BE2C (cell line): ENCODE measurements around the gene CASZ1.

ENCODE experiments used
- DNase-seq: peaks from one replicate; pipeline ENCODE4 v3.0.0-alpha.2; 2020
- H3K27me3 ChIP-seq: fragments of 250-450 bp; sonication (Bioruptor Pico); 2 replicates; pipeline ENCODE4 v1.5.1; 2020; ENCODE audit warnings: mild to moderate bottlenecking
- H3K36me3 ChIP-seq: fragments of 250-450 bp; sonication (Bioruptor Pico); 2 replicates; pipeline ENCODE4 v1.5.1; 2020; ENCODE audit warnings: mild to moderate bottlenecking
- H3K4me1 ChIP-seq: fragments of 250-450 bp; sonication (Bioruptor Pico); 2 replicates; pipeline ENCODE4 v1.5.1; 2020
- H3K4me3 ChIP-seq: 2 replicates; pipeline ENCODE4 v1.5.1; 2011; ENCODE audit warnings: low read depth, low read length
- H3K9me3 ChIP-seq: fragments of 250-450 bp; sonication (Bioruptor Pico); 2 replicates; pipeline ENCODE4 v1.5.1; 2020
- TF ChIP-seq, protein P1 (sequence below): IDR thresholded peaks from 2 replicates; pipeline ENCODE4 v1.5.1; 2012; ENCODE audit warnings: mild to moderate bottlenecking, low read depth, low read length

CASZ1 gene

DNA sequence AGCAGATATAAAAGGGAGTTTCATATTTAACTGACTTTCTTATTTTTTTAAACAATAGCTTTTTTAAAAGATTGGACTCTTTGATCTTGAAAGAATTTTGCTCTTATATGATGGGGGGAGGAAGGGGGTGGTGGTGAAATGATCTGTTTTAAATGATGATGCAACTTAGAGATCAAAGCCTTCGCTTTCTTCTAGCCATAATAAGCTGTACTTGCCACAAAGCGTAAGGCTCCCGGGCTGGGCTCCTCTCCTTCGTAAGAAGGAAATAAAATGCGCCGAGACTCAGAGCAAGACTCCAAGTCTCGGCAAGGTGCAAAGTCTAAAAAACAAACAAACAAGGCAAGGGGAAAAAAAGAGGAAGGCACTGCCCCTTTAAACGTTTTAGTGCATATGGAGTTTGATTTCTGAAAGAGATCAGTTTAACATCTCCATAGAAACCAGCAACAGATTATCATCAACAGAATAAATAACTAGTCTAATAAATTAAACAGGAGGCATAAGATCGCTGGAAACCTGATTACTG is 3.3 kb downstream of the CASZ1 start:
- Histone ChIP-seq H3K36me3 (no peaks in the 10 kb centered on the region), H3K4me3 (peak overlapping the region; percentile 67), H3K27me3 (no peaks in the 10 kb centered on the region), H3K4me1 (peaks cover 9% of the 10 kb centered on the region), H3K9me3 (no peaks in the 10 kb centered on the region)
- no peak for DNase-seq
- TF ChIP-seq, protein P1, sequence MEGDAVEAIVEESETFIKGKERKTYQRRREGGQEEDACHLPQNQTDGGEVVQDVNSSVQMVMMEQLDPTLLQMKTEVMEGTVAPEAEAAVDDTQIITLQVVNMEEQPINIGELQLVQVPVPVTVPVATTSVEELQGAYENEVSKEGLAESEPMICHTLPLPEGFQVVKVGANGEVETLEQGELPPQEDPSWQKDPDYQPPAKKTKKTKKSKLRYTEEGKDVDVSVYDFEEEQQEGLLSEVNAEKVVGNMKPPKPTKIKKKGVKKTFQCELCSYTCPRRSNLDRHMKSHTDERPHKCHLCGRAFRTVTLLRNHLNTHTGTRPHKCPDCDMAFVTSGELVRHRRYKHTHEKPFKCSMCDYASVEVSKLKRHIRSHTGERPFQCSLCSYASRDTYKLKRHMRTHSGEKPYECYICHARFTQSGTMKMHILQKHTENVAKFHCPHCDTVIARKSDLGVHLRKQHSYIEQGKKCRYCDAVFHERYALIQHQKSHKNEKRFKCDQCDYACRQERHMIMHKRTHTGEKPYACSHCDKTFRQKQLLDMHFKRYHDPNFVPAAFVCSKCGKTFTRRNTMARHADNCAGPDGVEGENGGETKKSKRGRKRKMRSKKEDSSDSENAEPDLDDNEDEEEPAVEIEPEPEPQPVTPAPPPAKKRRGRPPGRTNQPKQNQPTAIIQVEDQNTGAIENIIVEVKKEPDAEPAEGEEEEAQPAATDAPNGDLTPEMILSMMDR, result no peak

DNA sequence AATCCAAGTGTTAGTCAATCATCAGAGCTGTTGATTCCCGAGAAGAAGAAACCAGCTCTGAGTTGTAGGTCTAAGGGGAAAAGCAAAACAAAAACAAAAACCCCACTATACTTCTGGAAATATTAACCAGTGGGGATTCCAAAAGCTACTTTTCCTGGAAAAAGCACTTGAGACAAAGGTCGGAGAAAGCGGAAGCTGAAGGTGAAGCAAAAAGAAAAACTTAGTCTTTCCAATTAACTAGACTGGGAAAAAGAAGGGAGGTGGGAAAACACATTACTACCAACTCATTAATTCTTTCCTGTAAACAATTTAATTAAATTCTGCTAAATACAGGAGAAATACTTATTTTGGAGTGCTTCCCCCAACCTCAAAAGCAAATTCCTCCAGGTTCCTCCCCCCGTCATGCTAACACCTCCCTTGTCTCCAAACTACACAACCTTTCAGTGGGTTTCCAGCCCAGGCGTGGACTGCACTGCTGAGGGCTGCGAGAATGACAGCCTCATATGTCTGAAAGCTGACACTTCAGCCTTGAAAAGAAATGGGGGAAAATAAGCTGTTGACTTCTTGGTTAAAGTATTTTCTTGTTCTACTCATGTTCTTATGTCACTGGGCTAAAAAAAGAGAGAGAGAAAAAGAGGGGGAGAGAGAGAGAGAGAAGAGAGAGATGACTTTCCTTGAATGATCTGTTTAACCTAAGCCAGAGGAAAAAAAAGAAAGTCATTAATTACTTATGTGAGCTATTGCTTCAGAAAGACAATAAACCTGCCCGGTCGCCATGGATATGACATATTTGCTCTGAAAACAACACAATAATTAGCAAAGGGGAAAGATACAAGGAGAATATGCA is 5.1 kb downstream of the CASZ1 start:
- no peak for DNase-seq
- Histone ChIP-seq H3K4me1 (peaks cover 9% of the 10 kb centered on the region), H3K4me3 (no peak overlapping the region), H3K36me3 (no peaks in the 10 kb centered on the region), H3K27me3 (no peaks in the 10 kb centered on the region), H3K9me3 (no peaks in the 10 kb centered on the region)
- TF ChIP-seq, protein P1, result no peak

DNA sequence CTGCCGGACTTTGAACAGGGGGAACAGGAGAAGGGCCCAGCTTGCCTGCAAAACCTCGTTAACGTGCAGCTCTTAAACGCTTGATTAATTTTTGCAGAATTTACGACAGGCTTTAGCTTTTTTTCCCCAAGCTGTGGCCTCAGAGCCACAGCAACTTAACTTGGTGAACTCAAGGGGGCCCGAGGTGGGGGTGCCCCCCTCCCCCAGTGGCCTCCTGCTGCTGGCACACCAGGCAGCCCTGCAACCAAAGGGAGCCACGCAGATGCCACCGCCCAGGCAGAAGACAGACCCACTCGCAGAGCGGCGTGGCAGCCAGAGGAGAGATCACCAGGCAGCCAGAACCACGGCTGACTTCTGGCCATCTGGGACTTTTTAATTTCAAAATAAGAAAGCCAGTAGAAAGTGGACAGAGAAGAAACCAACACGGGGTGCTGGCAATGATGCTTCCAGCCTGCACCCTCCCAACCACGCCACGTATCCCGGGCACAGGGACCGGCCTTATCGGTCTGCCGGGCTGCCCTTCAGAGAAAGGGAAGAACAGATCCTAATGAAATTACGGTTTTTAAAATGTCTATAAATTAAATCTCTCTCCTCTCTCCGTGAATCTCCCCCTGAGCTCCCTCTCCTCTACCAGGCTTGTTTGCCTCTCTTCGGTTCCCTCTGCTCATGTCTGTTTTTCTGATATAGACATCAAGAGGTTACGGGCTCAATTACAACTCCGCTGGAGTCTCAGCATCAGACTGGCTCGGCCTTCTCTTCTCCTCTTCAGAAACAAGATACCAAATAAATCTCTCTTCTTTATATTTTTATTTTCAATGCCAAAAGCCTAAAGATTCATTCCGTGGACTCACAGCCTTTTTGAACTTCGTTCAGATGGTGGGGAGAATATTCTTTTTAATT is 6.4 kb downstream of the CASZ1 start:
- peak; percentile 27 for DNase-seq
- H3K4me3 ChIP-seq, result peak overlapping the region; percentile 37

DNA sequence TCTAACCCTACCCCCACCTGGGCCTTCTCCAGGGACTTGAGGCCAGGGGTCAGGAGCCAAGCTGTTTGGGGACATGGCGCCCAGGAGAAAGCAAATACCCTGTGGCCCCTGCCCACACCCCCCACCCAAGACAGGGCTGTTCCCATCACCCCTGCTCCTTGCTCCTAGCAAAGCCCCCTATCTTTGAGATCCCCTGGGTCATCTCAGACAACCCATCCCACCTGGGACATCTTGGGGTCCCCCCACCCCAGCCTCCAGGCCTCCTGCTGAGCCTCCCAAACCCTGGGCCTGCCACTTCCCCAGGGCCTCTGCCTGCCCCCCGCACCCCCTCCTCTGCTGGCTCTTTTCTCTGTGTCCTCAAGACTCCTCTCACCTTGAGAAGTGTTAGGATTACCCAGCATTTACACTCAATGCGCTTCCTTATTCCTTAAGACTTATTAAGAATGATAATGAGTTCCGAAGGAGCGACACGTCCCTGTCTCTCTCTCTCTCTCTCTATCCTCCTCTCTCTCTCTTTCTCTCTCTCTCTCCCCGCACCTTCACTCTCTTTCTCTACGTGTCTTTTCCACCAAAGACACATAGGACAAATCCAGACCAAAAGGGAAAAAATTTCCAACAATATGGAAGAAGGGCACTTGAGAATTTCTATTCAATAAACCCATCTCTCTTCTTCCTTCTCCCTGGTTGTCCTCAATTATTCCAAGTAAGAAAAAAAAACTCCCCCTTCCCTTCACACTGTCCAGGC is 7.2 kb downstream of the CASZ1 start:
- TF ChIP-seq, protein P1, result no peak
- no peaks in the 10 kb centered on the region for H3K27me3 ChIP-seq
- no peak for DNase-seq

More for the DNA sequence above, 6.4 kb downstream of the CASZ1 start:
- Histone ChIP-seq H3K9me3 (no peaks in the 10 kb centered on the region), H3K4me1 (peaks cover 15% of the 10 kb centered on the region), H3K27me3 (no peaks in the 10 kb centered on the region), H3K36me3 (no peaks in the 10 kb centered on the region)
- TF ChIP-seq, protein P1, result no peak

DNA sequence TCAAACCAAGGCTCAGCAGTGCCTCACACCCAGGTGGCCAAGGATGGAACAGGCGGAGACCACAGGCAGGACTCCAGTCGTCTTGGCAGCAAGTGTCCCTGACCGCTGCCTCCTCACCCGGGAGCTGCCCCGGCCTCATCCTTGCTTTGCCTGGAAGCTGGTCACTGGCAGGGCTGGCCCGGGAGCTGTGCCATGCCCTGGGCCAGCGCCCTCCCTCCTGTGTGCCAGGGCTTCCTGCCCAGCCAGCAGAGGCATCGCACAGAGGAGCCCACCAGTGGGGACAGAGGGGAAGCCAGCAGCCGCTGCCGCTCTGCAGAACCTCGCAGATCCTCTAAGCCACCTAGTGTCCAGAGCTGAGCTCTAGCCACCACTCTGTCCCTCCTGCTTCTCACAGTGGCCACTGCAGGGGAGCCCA is 7.8 kb downstream of the CASZ1 start:
- H3K9me3 ChIP-seq, result no peaks in the 10 kb centered on the region
- H3K36me3 ChIP-seq, result no peaks in the 10 kb centered on the region
- DNase-seq, result peak; percentile 48
- H3K27me3 ChIP-seq, result no peaks in the 10 kb centered on the region
- H3K4me3 ChIP-seq, result no peak overlapping the region
- H3K4me1 ChIP-seq, result peaks cover 15% of the 10 kb centered on the region
- TF ChIP-seq, protein P1, result peak; percentile 31

More for the DNA sequence above, 7.2 kb downstream of the CASZ1 start:
- Histone ChIP-seq H3K4me3 (no peak overlapping the region), H3K9me3 (no peaks in the 10 kb centered on the region), H3K36me3 (no peaks in the 10 kb centered on the region), H3K4me1 (peaks cover 15% of the 10 kb centered on the region)
